Measurements from ENCODE around the gene KCNH4. TPM values are rescaled to one million over a fixed set of nuclear protein-coding genes. Genes with fewer than 3 reads are reported as not detected.
A peak's percentile ranks its signal among the peaks of the same experiment; 100 is the strongest.

The KCNH4 gene
- total and polyA plus RNA-seq, 2 of the 13 experiments (the other 11 are each of a cell fraction or from before 2014, with no cell fraction given): 0.01 to 0.09 TPM

DNA sequence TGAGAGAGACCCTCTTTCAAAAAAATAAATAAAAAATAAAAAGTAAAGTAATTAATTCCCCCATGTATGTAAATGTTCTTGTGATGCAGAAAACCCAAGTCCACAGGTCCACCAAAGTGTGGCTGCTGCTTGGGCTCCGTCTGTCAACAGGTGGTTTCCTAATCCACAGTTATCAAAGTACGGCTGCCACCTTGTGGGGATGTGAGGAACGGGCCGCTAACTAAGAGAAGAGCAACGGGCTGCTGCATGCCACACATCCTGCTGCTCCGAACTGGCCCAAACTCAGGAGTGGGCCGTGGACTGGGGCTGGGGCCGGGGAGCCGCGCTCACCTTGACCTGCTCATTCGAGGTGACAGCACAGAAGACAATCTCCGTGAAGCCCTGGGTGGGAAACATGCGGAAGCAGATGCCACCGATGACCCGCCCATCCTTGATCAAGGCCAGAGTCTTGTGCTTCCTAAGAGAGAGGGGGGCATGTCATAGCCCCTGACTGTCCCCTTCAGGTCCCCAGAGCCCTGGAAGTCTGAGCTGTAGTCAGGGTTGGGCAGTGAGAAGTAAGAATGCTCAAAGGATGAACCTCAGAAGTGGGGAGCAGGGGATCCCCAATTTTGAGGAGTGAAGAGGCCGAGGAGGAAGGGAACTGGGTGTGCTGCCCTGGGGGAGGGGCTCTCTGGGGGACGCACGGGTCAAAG lies 64.1 kb downstream of the KCNH4 start (continued):
- TF ChIP-seq RORA (CRISPR knock-in tag; IDR thresholded peaks at IDR 0.05): no peak
- TF ChIP-seq ZNF652 (CRISPR knock-in tag; IDR thresholded peaks at IDR 0.05; ENCODE audit: borderline replicate concordance, low read depth): no peak; the same call in 1 of the 2 replicates
- peak; percentile 73 for TF ChIP-seq THAP11 (CRISPR knock-in tag; IDR thresholded peaks at IDR 0.05)
- TF ChIP-seq PHF21A (CRISPR knock-in tag; IDR thresholded peaks at IDR 0.05): no peak
- TF ChIP-seq, protein P1, sequence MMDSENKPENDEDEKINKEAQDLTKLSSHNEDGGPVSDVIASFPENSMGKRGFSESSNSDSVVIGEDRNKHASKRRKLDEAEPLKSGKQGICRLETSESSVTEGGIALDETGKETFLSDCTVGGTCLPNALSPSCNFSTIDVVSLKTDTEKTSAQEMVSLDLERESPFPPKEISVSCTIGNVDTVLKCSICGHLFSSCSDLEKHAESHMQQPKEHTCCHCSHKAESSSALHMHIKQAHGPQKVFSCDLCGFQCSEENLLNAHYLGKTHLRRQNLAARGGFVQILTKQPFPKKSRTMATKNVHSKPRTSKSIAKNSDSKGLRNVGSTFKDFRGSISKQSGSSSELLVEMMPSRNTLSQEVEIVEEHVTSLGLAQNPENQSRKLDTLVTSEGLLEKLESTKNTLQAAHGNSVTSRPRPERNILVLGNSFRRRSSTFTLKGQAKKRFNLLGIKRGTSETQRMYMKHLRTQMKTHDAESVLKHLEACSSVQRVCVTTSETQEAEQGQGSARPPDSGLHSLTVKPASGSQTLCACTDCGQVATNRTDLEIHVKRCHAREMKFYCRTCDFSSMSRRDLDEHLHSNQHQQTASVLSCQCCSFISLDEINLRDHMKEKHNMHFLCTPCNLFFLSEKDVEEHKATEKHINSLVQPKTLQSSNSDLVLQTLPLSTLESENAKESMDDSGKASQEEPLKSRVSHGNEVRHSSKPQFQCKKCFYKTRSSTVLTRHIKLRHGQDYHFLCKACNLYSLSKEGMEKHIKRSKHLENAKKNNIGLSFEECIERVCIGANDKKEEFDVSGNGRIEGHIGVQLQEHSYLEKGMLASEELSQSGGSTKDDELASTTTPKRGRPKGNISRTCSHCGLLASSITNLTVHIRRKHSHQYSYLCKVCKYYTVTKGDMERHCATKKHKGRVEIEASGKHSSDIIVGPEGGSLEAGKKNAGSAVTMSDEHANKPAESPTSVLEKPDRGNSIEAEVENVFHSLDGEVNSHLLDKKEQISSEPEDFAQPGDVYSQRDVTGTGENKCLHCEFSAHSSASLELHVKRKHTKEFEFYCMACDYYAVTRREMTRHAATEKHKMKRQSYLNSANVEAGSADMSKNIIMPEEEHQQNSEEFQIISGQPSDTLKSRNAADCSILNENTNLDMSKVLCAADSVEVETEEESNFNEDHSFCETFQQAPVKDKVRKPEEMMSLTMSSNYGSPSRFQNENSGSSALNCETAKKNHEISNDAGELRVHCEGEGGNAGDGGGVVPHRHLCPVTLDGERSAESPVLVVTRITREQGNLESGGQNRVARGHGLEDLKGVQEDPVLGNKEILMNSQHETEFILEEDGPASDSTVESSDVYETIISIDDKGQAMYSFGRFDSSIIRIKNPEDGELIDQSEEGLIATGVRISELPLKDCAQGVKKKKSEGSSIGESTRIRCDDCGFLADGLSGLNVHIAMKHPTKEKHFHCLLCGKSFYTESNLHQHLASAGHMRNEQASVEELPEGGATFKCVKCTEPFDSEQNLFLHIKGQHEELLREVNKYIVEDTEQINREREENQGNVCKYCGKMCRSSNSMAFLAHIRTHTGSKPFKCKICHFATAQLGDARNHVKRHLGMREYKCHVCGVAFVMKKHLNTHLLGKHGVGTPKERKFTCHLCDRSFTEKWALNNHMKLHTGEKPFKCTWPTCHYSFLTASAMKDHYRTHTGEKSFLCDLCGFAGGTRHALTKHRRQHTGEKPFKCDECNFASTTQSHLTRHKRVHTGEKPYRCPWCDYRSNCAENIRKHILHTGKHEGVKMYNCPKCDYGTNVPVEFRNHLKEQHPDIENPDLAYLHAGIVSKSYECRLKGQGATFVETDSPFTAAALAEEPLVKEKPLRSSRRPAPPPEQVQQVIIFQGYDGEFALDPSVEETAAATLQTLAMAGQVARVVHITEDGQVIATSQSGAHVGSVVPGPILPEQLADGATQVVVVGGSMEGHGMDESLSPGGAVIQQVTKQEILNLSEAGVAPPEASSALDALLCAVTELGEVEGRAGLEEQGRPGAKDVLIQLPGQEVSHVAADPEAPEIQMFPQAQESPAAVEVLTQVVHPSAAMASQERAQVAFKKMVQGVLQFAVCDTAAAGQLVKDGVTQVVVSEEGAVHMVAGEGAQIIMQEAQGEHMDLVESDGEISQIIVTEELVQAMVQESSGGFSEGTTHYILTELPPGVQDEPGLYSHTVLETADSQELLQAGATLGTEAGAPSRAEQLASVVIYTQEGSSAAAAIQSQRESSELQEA (CRISPR knock-in tag; IDR thresholded peaks at IDR 0.05; ENCODE audit: not compliant biosample characterization): no peak
- no peak for TF ChIP-seq ZNF775 (CRISPR knock-in tag; IDR thresholded peaks at IDR 0.05; ENCODE audit: borderline replicate concordance)
- TF ChIP-seq, protein P2, sequence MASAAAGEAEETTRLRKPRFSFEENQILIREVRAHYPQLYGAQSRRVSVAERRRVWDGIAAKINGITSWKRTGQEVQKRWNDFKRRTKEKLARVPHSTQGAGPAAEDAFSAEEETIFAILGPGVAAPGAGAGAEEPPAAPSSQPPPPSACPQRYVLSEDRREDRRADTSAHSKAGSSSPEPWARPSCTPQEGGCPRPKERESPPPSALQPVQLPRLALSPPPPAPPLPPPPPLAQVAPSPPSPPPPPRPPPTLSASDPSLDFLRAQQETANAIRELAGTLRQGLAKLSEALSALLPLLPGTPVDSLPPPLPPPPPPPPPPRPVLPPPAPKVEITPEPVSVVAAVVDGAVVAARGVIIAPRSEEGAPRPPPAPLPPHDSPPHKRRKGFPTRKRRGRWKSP (CRISPR knock-in tag; IDR thresholded peaks at IDR 0.05): no peak
- no peak for TF ChIP-seq ZNF879 (CRISPR knock-in tag; IDR thresholded peaks at IDR 0.05)
- TF ChIP-seq ZNF619 (CRISPR knock-in tag; IDR thresholded peaks at IDR 0.05): no peak
- TF ChIP-seq, protein P3, sequence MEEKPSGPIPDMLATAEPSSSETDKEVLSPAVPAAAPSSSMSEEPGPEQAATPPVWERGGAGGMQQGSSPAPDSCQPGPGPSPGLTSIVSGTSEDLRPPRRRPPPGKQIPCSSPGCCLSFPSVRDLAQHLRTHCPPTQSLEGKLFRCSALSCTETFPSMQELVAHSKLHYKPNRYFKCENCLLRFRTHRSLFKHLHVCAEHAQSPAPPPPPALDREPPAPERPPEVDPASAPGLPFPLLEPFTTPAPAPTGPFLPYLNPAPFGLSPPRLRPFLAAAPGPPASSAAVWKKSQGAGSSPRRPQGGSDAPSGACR (CRISPR knock-in tag; IDR thresholded peaks at IDR 0.05): no peak
- TF ChIP-seq, protein P4, sequence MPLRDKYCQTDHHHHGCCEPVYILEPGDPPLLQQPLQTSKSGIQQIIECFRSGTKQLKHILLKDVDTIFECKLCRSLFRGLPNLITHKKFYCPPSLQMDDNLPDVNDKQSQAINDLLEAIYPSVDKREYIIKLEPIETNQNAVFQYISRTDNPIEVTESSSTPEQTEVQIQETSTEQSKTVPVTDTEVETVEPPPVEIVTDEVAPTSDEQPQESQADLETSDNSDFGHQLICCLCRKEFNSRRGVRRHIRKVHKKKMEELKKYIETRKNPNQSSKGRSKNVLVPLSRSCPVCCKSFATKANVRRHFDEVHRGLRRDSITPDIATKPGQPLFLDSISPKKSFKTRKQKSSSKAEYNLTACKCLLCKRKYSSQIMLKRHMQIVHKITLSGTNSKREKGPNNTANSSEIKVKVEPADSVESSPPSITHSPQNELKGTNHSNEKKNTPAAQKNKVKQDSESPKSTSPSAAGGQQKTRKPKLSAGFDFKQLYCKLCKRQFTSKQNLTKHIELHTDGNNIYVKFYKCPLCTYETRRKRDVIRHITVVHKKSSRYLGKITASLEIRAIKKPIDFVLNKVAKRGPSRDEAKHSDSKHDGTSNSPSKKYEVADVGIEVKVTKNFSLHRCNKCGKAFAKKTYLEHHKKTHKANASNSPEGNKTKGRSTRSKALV (CRISPR knock-in tag; IDR thresholded peaks at IDR 0.05): no peak
- peak; percentile 23; the same call in 1 of the 2 replicates for TF ChIP-seq ELF3 (CRISPR knock-in tag; IDR thresholded peaks at IDR 0.05)
- TF ChIP-seq, protein P5, sequence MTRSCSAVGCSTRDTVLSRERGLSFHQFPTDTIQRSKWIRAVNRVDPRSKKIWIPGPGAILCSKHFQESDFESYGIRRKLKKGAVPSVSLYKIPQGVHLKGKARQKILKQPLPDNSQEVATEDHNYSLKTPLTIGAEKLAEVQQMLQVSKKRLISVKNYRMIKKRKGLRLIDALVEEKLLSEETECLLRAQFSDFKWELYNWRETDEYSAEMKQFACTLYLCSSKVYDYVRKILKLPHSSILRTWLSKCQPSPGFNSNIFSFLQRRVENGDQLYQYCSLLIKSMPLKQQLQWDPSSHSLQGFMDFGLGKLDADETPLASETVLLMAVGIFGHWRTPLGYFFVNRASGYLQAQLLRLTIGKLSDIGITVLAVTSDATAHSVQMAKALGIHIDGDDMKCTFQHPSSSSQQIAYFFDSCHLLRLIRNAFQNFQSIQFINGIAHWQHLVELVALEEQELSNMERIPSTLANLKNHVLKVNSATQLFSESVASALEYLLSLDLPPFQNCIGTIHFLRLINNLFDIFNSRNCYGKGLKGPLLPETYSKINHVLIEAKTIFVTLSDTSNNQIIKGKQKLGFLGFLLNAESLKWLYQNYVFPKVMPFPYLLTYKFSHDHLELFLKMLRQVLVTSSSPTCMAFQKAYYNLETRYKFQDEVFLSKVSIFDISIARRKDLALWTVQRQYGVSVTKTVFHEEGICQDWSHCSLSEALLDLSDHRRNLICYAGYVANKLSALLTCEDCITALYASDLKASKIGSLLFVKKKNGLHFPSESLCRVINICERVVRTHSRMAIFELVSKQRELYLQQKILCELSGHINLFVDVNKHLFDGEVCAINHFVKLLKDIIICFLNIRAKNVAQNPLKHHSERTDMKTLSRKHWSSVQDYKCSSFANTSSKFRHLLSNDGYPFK (CRISPR knock-in tag; IDR thresholded peaks at IDR 0.05; ENCODE audit: borderline replicate concordance): no peak
- peak; percentile 44 for TF ChIP-seq TEAD3 (CRISPR knock-in tag; optimal IDR thresholded peaks at IDR 0.05; ENCODE audit: borderline replicate concordance)

All from HepG2 (cell line).